Activated T-helper 1 cell treated with anti-CD3 and anti-CD28 coated beads, Interleukin-2, amount 50 U/mL, for 16 hours (primary cell): ENCODE results near the gene LMCD1.

ENCODE experiments used
- DNase-seq, 2 donors: peaks; one replicate each; pipeline ENCODE4 v3.0.0-alpha.2; 2020; ENCODE audit warnings: low read depth in 1 of 2, low spot score in 1 of 2

LMCD1 gene

DNA sequence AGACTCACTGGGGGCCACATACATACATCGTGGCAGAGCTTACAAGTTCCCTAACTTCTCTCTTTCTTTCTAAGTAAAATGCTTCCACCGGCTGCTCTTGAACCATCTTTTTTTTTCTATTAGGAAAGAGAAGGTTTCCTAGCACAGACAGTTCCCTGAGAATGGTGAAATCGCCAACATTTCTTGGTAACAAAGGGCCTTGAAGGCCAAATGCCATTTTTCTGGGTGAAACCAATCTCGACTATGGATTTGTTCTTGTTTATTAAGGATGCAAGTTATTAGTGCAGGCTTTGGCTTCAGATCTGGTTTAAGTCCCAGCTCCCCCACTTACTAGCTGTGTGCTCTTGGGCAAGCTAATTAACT lies 3.0 kb downstream of the LMCD1 start:
- DNase-seq: no peak

DNA sequence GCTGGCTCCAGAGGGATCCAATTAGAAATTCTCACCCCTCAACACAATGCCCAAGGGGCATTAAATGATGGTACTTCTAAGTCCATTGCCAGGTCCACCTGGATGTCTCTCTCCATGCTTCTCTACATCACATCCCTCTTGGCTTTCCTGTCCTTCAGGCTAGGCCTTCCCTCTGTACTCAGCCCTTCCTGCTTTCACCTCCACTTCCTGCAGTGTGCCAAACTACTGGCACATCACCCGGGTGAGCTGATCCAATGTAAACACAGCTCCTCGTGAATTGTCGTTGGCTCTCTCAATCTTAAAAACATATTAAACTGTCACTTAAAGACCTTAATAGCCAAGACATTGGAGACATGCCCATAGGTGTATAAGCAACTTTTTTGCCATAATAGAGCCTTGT lies 4.0 kb downstream of the LMCD1 start:
- DNase-seq: no peak

DNA sequence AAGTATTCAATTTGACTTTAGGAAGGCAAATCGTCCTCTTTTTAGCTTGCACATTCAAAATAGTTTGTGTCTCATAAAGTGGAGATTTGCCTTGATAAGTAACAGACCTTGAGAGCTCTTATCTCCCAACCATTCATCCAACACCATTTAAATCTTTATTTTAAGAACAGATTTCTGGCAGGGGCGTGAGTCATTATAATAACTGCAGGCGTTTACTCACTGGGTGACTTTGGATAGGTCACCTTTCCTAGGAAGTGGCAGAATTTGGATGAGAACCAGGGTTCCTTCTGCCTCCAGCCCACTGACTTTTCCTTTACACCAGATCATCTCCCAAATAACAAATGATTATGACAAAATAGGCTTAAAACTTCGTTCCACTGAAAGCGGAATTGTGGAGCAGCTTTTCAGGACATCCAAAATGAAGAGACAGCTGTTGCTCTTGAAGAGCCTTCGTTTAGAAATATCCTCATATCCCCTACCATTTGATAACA lies 5.0 kb downstream of the LMCD1 start:
- no peak for DNase-seq

DNA sequence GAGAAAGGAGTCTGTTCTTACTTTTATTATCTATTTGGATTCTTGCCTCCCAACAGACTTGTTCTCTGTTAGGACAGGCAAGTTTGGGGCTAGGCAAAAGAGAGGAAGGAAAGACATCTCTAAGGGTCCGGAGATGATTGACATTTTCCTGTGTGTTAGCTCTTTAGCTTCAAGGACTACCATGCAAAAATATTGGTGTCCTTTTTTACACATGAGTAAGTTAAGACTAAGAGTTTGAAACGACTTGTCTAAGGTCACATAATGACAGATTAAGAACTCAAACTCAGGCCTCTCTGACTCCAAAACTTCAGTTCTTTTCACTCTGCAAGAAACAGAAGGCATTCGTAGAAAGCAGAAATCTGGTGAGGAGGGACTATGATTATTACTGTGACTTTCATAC lies 5.9 kb downstream of the LMCD1 start:
- DNase-seq: no peak

DNA sequence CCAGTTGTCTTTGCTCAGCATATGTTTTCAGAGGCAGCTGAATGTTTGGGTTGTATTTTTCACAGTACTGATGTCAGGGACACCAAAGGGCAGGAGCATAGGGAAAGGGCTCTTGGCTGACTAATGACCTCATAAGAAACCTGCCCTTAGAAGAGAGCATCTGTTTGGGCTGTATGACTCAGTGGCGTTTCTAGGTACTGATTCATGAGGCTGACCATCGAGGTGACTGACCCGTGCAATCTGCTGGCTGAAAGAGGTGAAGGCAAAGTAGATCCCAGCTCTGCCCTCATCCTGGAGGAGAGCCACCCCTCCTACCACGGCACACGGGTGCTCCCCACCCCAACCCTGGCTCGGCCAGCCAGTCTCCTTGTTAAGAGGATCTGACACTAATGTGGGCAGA lies 8.3 kb downstream of the LMCD1 start:
- no peak for DNase-seq

DNA sequence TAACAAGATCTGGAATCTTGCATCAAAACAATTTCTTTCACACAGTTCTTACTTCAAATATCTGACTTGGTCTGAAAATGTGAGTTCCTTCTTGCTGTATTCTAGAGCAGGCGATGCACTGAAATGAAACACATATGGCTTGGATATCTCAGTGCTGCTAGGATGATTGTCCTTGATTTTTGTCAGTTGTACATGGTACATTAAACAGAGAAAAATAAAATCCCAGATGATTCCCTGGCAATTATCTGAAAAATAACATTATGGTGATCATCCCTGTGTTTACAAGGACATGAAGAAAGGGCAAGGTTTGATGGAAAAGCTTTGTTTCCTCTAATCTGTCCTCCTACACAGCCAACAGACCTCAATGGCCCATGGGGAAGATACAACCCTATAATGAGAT lies 10.6 kb downstream of the LMCD1 start:
- DNase-seq: no peak

DNA sequence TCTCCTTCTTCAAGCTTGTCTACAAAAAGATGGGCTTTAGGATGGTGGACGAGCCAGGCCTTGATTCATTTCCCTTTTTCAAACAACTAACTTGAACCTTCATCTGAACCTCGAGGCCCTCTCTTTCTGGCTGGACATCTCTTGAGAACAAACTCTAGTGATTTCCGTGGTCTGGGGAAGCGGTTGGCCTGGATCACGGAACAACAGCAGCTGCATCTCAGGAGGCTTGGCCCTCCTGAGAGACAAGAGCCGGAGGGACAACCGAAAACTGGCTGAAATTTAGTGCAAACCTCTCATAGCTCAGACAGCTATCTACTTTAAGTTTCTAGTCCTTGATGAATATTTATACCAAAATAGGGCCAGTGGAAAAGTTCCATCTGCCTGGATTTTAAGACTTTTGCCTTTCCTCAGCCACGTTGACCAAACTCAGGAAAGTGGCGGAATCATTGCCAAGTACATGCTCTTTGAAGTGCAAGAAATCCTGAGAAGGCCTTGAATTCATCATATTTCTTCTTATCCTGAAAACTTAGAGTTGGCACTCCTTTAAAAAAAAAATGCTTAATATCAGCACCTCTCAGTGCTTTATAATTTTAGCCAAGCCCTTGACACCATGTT lies 14.5 kb downstream of the LMCD1 start:
- DNase-seq: no peak

DNA sequence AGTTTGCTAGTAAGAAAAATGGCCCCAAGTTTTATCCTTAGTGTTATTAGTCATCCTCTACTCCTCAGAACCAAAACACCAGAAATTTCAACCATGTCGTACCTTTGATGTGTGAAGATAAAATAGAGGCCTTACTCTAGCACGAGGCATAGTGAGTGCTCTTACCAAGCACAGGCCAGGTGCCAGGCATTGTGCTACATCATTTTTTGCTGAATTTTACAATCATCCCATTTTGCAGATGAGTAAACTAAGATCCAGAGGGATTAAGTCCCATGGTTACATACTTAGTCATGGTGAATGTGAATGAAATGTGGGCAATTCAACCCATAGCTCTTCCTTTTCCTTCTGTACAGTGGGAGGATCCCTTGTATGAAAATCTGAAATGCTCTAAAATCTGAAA lies 15.2 kb downstream of the LMCD1 start:
- DNase-seq: no peak

DNA sequence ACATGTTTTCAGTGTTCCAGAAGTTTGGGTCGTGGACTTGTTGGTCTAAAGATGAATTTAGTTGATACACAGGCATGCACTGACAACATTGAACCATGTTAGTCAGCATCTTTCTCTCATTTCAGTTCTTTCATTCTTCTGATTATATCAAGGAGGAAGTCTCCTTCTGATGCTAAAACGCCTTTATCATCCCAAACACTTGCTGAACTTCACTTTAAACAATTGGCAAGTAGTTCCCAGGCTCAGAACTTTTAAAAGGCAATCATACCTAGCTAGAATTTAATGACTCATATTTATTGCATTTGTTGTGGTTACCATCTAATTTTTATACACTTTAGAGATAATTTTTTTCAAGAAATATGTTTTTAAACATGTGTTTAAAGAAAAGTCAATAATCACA lies 15.9 kb downstream of the LMCD1 start:
- DNase-seq: no peak

DNA sequence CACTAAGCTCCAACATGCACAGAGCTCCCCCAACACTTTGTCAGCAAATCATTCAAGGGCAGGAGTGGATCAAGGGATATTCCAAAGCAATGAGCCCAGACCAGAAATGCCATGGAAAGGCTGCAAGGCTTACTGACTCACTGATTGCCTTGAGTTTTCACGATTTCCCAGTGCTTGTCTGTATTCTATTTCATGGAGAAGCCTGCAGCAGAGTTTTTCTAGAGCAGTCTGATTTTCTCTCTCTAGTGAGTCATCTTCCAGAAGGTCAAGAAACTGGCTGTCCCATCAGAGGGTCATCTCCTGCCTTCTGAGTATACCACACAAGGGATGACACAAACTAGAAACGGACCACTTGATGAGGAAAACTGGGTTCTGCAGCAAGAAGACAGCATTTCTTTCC lies 16.5 kb downstream of the LMCD1 start:
- DNase-seq: no peak

DNA sequence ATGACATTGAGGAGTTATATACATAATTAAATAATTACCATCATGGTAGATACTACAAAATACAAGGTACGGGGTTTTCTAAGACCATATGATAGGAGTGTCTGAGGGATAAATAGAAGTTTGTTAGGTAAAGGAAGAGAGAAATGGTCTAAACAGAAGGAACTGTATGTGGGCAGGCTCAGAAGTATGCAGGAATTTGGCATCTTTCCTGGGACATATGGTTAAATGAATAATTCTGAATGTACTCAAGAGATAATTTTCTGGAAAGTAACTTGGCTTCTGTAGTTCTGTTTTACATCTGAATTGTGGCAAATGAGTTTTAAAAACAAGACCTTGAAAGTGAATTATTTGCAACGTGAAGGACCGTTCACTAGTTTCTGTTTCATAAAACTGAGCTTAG lies 17.5 kb downstream of the LMCD1 start:
- no peak for DNase-seq

DNA sequence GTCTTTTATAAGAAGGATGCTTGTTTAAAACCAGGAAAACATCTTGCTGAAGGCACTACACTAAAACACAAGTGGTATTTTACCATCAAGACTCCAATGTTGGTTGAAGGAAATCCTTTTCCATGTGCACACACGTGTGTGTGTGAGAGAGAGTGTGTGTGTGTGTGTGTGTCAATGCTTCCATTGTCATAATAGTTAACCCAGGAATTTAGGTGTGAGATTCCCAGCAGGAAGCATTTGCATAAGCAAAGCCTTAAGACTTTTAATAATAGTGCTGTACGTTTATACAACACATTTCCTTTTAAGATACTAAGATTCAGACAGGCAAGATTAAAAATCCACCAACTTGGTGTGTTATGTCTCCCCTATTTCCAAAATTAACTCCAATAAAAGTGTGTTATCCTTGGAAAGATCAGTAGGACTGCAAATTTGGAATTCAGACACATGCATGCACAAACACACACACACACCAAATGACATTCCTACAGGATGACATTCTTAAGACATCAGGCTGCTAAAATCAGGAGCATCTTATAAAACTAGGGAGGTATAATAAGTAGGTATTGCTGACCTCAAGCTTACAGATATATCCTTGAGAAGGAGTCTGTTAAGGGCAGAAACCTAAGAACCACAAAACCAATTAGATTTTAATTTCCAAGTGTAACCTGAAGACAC lies 18.3 kb downstream of the LMCD1 start:
- no peak for DNase-seq

DNA sequence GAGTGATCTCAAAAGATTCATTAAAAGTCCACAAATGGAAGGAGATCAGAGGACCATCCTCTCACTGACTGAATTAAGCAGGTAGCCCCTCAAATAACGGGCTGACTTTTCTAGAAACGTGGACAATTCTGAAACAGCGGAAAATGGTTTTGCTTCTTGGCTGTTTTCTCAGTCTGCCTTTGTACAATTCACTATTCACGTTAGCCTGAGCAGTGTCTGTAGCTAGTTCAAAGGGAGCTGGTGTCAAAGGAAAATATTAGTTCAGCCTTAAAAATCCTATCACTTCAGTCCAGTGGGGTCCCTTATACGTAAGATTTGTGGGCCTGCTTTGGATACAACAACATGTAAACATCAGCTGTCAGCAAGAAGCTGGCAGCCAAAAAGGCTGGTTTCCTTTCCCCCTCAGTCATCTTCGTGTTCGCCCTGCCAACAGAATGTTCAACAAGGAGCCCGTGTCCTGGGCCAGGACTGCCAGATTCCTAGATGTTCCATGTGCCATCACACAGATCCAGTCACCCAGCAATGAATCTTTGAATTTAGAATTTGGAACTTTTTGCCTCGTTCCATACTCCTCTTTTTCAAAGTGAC lies 19.3 kb downstream of the LMCD1 start:
- DNase-seq: no peak

DNA sequence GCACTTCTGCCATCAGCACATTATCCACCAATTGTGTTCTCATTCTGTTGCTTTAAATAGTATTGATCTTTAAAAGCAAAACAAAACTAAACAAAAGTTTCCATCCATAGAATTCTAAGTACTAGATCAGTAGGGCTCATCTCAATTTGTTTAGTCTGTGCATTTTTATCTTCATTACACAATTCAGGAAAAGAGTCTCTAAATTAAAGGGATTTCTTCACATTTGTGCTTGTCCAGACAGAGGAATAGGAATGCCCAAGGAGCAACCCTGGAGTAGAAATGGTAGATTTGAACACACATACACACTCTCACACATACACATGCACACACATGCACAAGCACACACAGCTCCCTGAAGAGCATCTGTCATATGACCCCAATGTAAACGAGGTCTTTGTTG lies 21.4 kb downstream of the LMCD1 start:
- no peak for DNase-seq

DNA sequence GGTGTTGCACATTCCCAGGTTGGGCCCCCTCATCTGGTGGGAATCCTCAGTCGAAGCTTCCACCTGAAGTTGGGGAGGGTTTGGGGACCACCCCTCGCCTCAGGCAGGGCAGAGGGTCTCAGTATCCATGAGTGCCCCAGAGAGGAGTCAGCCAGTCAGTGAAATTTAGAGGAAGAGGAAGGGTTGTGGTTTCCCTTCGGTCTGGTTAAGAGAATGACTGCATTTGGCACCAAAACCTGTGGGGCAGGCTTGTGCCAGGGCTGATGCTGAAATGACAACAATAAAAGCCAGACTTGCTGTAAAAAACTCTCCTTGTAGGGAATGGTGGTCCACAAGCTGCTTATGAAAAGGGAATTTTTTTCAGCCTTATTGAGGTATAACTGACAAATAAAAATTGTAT lies 22.6 kb downstream of the LMCD1 start:
- DNase-seq: no peak

DNA sequence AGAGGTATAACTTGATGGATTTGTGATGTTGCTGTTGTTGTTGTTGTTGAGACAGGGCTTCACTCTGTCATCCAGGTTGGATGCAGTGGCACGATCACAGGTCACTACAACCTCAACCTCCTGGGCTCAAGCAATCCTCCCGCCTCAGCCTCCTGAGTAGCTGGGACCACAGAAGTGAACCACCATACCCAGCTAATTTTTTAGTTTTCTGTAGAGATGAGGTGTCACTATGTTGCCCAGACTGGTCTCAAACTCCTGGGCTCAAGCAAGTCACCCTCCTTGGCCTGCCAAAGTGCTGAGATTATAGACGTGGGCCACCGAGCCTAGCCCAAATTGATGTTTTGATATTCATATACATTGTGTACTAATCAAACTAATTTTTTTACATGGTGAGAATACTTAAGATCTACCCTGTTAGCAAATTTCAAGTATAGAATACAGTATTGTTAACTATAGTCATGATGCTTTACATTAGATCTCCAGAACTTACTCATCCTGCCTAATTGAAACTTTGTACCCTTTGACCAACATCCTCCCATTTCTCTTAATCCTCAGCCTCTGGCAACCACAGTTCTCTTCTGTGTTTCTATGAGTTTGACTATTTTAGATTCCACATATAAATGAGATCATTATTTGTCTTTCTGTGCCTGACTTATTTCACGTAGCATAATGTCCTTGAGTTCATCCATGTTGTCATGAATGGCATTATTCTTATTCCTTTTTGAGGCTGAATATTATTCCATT lies 23.2 kb downstream of the LMCD1 start:
- no peak for DNase-seq

DNA sequence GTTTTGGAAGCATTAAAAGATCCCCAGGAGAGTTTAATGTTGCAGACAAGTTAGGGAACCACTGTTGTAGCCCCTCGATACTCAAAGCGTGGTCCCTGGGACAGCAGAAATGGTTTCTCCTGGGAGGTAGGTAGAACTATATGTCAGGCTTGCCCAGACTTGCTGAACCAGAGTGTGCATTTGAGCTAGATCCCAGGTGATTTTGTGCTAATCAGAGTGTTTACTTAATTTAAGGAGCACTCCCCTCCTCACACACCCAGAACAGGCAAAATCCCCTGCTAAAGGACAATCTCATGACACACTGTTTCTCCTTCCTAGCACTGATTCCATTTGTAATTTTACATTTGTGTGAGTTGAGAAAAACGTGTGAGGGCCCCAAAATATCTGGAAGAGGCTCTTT lies 24.3 kb downstream of the LMCD1 start:
- no peak for DNase-seq

DNA sequence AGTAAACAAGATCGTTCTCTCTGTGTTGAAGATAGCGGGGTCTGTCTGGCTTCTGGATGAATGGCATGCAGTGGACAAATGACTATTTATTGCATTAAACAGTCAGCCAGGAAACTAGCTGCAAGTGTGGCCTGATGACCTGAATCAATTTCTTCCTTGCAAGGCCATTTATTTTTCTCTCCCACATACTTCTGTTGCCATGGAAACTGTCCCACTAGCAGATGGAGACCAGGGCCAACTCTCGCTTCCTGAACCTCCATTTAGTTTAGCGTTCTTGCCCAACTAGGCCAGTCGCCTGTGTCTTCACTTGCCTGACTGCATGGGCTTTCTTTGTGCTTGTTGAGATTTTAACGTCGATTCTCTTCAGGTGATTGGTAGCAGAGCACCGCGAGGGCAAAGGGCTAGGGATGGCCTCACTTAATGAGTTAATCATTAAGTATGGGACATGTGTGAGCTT lies 27.6 kb downstream of the LMCD1 start:
- DNase-seq: no peak

DNA sequence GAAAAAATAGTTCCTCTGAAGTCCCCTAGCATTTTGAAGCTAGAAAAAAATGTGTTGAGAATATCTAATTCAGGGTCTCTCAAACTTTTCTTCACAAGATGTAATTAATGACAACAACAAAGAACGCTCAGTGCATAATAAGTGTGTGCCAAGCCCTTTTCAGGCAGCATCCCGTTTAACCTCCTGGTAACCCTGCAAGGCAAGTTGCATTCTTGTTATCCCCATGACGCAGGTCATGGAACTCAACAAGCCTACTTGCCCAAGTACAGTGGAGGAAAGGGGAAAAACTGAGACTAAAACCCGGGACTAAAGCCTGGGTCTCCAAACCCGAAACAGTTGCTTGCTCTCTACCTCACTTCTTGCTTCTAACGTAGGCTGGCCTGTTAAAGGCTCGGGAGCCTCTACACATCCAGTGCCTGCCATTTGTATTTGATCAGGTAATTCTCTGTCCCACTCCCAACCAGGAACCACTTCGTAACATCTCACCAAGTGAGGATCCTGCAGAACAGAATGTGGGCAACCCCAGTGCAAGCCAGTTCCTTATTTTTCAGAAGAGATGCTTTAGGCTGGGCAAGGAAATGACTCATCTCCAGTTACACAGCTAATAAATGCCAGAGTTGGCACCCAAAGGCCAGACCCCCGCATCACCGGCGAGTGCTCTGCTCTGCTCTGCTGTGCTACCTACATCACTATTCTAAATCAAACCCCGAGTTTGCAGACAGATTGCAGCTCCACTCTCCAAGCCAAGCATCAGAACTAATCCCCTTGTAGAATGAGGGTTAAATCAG lies 28.3 kb downstream of the LMCD1 start:
- DNase-seq: no peak

DNA sequence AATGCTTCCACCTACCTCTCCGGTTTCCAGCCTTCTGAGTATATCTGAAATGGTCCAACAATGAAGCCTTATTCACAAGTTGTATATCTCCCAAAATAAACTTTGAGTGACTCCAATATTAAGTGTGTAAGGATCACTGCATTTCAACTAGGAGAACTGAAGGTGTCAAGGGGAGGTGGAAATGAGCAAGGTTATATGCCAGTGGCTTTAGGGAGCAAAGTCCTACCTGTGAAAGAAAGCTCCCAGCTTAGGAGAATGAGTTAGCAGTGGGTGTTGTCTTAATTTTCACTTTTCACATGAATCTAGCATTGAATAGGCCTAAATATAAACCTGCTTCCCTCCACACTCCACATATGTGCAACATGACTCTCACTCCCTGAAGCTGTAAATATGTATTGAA lies 29.0 kb downstream of the LMCD1 start:
- DNase-seq: no peak

DNA sequence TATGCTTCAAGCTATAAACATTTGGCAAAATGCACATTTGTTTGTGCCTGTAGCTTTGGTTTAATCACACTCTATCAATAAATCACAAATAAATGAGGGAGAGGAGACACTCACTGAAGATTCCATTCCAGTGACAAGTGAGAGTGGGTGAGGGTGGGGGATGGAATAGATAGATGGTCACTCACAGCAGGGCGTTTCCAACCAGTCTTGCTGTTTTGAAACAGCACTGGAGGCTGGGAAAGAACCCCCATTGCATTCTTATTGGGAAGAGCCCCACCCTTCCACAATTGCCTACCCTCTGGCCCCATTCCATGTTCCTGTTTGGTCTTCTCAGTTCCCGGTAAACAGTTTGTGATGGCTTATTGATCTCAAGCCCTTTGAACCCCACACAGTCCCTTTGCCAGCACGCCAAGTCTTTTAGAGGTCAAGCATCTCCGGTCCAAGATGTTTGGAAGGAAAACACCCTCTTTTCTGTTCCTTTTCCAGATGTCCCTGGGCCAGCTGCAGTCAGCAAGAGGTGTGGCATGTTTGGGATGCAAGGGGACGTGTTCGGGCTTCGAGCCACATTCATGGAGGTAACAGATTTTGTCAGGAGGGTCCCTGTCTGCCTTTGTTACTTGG lies 30.7 kb downstream of the LMCD1 start:
- DNase-seq: no peak
